AG20443 (cell line): ENCODE data around the gene EFCAB8.

Source experiments
- DNase-seq: peaks from one replicate; pipeline ENCODE4 v3.0.0; 2012; ENCODE audit warnings: low spot score, mixed read lengths

The EFCAB8 gene

GRCh38 chr20:32858701-32859372 is at the start of gene EFCAB8:
Gene EFCAB8 (plus strand): TSS chr20:32858923. CDS start chr20:32863793, 4,870 bp downstream.
- no peak for DNase-seq

- no peak for DNase-seq
Measured at GRCh38 chr20:32809907-32810306, 48.8 kb upstream of the EFCAB8 start.

- no peak for DNase-seq
Measured at GRCh38 chr20:32810941-32811340, 47.8 kb upstream of the EFCAB8 start.

- no peak for DNase-seq
Measured at GRCh38 chr20:32811886-32812285, 46.8 kb upstream of the EFCAB8 start.

- peak; percentile 86 for DNase-seq
Measured at GRCh38 chr20:32819992-32820697, 38.6 kb upstream of the EFCAB8 start.

GRCh38 chr20:32820698-32821377 is 37.9 kb upstream of the EFCAB8 start:
- DNase-seq = no peak

- no peak for DNase-seq
Measured at GRCh38 chr20:32822225-32822624, 36.5 kb upstream of the EFCAB8 start.

GRCh38 chr20:32823078-32823477 is 35.6 kb upstream of the EFCAB8 start:
- DNase-seq = peak; percentile 76

- DNase-seq = no peak
Measured at GRCh38 chr20:32823737-32824588, 34.8 kb upstream of the EFCAB8 start.

GRCh38 chr20:32828029-32828680 is 30.6 kb upstream of the EFCAB8 start:
- DNase-seq = no peak

GRCh38 chr20:32829311-32830005 is 29.3 kb upstream of the EFCAB8 start:
- DNase-seq = peak; percentile 46

GRCh38 chr20:32830437-32830836 is 28.3 kb upstream of the EFCAB8 start:
- DNase-seq = peak; percentile 34

GRCh38 chr20:32831982-32832381 is 26.7 kb upstream of the EFCAB8 start:
- no peak for DNase-seq

- DNase-seq = no peak
Measured at GRCh38 chr20:32832664-32833063, 26.1 kb upstream of the EFCAB8 start.

GRCh38 chr20:32834972-32835371 is 23.8 kb upstream of the EFCAB8 start:
- no peak for DNase-seq

GRCh38 chr20:32837157-32837556 is 21.6 kb upstream of the EFCAB8 start:
- no peak for DNase-seq

- no peak for DNase-seq
Measured at GRCh38 chr20:32839227-32839981, 19.3 kb upstream of the EFCAB8 start.

GRCh38 chr20:32839982-32840285 is 18.8 kb upstream of the EFCAB8 start:
- DNase-seq = no peak

- DNase-seq = no peak
Measured at GRCh38 chr20:32841174-32841573, 17.5 kb upstream of the EFCAB8 start.

GRCh38 chr20:32841632-32842031 is 17.1 kb upstream of the EFCAB8 start:
- DNase-seq = no peak
